Parathyroid adenoma (tissue), 2 donors: ENCODE data around the gene PRDM15.

Experiments
- H2AFZ ChIP-seq: fragments of 300-600 bp; sonication (generic); one replicate; pipeline ENCODE4 v1.7.0; 2017; ENCODE audit warnings: antibody characterized with exemption, mild to moderate bottlenecking
- H3K27ac ChIP-seq: fragments of 300-600 bp; sonication (generic); one replicate; pipeline ENCODE4 v1.7.0; 2017
- H3K27me3 ChIP-seq: fragments of 300-600 bp; sonication (generic); one replicate; pipeline ENCODE4 v1.7.0; 2017; ENCODE audit warnings: low read length; ENCODE audit not compliant: control insufficient read depth, insufficient read depth
- H3K36me3 ChIP-seq: fragments of 300-600 bp; sonication (generic); one replicate; pipeline ENCODE4 v1.7.0; 2017; ENCODE audit warnings: low read length; ENCODE audit not compliant: control insufficient read depth, insufficient read depth
- H3K4me1 ChIP-seq: fragments of 300-600 bp; sonication (generic); one replicate; pipeline ENCODE4 v1.7.0; 2017; ENCODE audit warnings: control low read depth
- H3K4me2 ChIP-seq: fragments of 300-600 bp; sonication (generic); one replicate; pipeline ENCODE4 v1.7.0; 2017; ENCODE audit warnings: low read length
- H3K4me3 ChIP-seq: fragments of 300-600 bp; sonication (generic); one replicate; pipeline ENCODE4 v1.7.0; 2017; ENCODE audit warnings: low read depth, low read length
- H3K79me2 ChIP-seq: fragments of 300-600 bp; sonication (generic); one replicate; pipeline ENCODE4 v1.7.0; 2017; ENCODE audit warnings: control low read depth
- H3K9ac ChIP-seq: fragments of 300-600 bp; sonication (generic); one replicate; pipeline ENCODE4 v1.7.0; 2017; ENCODE audit warnings: mild to moderate bottlenecking
- H3K9me3 ChIP-seq: fragments of 300-600 bp; sonication (generic); one replicate; pipeline ENCODE4 v1.7.0; 2017; ENCODE audit warnings: low read length; ENCODE audit not compliant: control insufficient read depth
- TF ChIP-seq, protein P1 (sequence below): fragments of 300-600 bp; sonication (generic); IDR thresholded peaks from one replicate; pipeline ENCODE4 v1.7.0; 2017; ENCODE audit warnings: antibody characterized with exemption, mild to moderate bottlenecking
- donor health status: primary hyperparathyroidism.

The PRDM15 gene

GRCh38 chr21:41830764-41831452 lies 48.2 kb downstream of the PRDM15 start:
- TF ChIP-seq, protein P1, sequence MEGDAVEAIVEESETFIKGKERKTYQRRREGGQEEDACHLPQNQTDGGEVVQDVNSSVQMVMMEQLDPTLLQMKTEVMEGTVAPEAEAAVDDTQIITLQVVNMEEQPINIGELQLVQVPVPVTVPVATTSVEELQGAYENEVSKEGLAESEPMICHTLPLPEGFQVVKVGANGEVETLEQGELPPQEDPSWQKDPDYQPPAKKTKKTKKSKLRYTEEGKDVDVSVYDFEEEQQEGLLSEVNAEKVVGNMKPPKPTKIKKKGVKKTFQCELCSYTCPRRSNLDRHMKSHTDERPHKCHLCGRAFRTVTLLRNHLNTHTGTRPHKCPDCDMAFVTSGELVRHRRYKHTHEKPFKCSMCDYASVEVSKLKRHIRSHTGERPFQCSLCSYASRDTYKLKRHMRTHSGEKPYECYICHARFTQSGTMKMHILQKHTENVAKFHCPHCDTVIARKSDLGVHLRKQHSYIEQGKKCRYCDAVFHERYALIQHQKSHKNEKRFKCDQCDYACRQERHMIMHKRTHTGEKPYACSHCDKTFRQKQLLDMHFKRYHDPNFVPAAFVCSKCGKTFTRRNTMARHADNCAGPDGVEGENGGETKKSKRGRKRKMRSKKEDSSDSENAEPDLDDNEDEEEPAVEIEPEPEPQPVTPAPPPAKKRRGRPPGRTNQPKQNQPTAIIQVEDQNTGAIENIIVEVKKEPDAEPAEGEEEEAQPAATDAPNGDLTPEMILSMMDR: no peak
- no peak overlapping the region for H3K9ac ChIP-seq

DNA sequence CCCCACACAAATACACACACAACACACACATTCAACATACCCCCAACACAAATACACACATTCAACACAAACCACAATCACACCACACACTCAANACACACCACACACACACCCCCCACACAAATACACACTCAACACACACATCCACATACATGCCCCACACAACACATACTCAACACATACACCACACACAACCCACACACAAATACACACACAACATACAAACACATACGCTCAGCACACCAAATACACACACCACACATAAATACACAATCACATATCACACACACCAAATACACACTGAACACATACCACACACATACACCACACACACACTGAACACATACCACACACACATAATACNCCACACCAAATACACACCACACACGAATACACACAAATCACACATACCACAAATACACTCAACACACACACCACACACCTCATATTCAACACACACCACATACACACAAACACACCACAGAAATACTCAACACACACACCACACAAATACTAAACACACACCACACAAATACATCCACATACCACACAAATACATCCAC lies 48.9 kb downstream of the PRDM15 start:
- Histone ChIP-seq H3K9me3 (no peaks in the 10 kb centered on the region), H3K79me2 (no peaks in the 10 kb centered on the region), H3K4me2 (no peak overlapping the region), H3K4me1 (no peaks in the 10 kb centered on the region), H3K27me3 (no peaks in the 10 kb centered on the region), H3K9ac (no peak overlapping the region), H3K27ac (no peak overlapping the region), H2AFZ (no peak overlapping the region), H3K36me3 (no peaks in the 10 kb centered on the region), H3K4me3 (no peak overlapping the region)
- TF ChIP-seq, protein P1: no peak

More at GRCh38 chr21:41830764-41831452, 48.2 kb downstream of the PRDM15 start:
- Histone ChIP-seq H3K4me3 (no peak overlapping the region), H3K4me1 (no peaks in the 10 kb centered on the region), H3K27me3 (no peaks in the 10 kb centered on the region), H3K9me3 (no peaks in the 10 kb centered on the region), H3K36me3 (no peaks in the 10 kb centered on the region), H3K4me2 (no peak overlapping the region), H3K79me2 (no peaks in the 10 kb centered on the region), H2AFZ (no peak overlapping the region), H3K27ac (no peak overlapping the region)

DNA sequence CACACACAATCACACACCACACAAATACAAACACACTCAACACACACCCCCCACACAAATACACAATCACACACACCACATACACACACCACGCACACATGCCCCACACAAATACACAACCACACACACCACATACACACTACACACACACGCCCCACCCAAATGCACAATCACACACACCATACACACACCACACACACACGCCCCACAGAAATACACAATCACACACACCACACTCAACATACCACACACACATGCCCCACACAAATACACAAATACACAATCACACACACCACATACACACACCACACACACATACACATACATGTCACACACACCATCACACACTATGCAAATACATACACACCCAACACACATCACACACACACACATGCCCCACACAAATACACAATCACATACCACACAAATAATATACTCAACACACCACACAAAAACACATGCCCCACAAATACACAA lies 50.2 kb downstream of the PRDM15 start:
- Histone ChIP-seq H3K4me2 (no peak overlapping the region), H3K9ac (no peak overlapping the region), H3K27ac (no peak overlapping the region), H3K4me1 (no peaks in the 10 kb centered on the region), H3K36me3 (no peaks in the 10 kb centered on the region), H2AFZ (no peak overlapping the region), H3K9me3 (no peaks in the 10 kb centered on the region), H3K27me3 (no peaks in the 10 kb centered on the region), H3K79me2 (no peaks in the 10 kb centered on the region), H3K4me3 (no peak overlapping the region)
- TF ChIP-seq, protein P1: no peak

- Histone ChIP-seq H3K27me3 (no peaks in the 10 kb centered on the region), H3K4me3 (no peak overlapping the region), H3K36me3 (no peaks in the 10 kb centered on the region), H3K4me2 (no peak overlapping the region), H3K4me1 (no peaks in the 10 kb centered on the region), H3K27ac (no peak overlapping the region), H3K79me2 (no peaks in the 10 kb centered on the region), H3K9ac (no peak overlapping the region), H2AFZ (no peak overlapping the region), H3K9me3 (no peaks in the 10 kb centered on the region)
- TF ChIP-seq, protein P1: no peak
Measured at GRCh38 chr21:41827951-41828883, 50.9 kb downstream of the PRDM15 start.
